ENCODE results near the gene RFXAP.
A peak's percentile ranks its signal among the peaks of the same experiment; 100 is the strongest.

The RFXAP gene

GRCh38 chr13:36819739-36820090, 693 bp downstream of the RFXAP start:
- no peak for DNase-seq

- DNase-seq, result no peak
Measured at GRCh38 chr13:36820222-36820621, 1.2 kb downstream of the RFXAP start.

DNA sequence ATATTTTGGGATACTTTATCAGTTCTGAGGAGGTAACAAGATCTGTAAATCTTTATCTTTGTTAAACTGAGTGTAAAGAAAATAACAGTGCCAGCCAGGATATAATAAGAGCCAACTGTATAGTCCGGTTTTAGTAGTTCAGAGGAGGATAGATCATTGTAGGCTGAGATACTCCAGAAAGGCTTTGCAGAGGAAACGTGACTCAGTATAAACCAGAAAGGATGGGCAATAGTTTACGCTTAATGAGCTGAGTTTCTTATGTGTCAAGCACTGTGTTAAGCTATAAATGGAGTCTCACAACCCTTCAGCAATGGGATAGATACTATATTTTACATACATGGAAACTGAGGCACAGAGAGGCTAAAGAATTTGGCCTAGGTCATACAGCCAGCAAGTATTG, 3.8 kb downstream of the RFXAP start:
- DNase-seq, result no peak

- no peak for DNase-seq
Measured at GRCh38 chr13:36829753-36830152, 10.7 kb downstream of the RFXAP start.

DNA sequence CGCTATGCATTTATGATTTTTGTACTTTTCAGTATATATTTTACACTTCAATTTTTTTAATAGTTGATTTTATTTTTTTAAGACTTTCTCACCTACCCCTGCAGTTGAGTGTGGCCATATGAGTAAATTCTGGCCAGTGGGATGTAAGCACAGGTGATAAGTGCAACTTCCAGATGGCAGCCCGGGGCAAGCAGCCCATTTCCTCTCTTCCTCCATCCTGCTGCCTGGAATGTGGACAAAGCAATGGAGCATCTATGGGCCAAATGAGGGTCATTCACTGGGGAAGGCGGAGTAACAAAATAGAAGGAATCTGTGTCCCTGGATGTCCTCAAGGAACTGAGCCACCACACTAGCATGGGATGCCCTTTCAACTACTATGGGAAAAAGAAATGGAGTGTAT, 12.3 kb downstream of the RFXAP start:
- DNase-seq, result no peak

DNA sequence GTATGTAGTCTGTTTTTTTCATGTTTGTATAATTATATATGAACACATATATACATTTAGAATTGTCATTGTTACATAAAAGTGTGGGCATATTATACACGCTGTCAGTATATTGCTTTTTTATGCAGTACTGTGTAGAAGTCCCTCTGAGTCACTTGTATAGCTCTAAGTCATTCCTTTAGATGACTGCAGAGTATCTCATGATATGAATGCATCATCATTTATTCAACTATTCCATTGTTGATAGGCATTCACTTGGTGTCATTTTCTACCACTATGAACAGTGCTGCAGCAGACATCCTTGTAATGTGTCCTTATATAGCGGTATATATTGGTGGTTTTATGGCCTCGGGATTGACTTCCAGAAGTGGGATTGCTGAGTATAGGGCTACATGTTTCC, 15.3 kb downstream of the RFXAP start:
- no peak for DNase-seq

DNA sequence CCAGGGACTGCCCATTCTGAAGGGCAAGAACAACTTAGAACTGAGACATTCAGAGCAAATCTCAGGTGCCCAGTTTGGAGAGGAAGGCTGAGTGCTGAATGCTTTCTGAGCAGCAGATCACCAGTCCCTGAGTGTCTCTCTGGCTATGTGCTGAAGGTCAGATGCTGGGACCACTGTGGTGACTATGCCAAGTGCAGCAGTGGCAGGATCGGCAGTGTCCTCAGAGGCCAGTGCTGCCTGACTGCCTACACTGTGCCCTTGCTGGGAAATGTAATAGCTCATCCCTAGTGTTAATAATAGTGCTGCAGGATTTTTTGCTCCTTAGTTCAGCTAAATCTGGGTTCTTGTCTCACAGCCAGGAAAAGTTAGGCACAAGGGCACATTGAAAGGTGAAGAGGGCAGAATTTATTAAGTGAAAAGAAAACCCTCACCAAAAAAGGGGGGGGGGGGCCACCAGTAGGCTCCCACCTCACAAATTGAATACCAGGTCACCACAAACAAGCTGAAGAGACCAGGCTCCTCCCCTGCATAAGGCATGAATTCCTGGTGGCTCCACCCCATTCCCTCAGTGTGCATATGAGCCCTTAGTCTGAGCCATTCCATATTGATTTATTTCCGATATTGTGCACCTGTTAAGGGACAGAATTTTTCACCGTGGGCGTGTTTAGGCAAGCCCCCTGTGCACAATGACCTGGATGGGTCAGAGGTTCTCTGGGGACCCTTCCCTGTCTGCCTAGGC, 18.5 kb downstream of the RFXAP start:
- DNase-seq, result no peak

- no peak for DNase-seq
Measured at GRCh38 chr13:36839281-36839680, 20.3 kb downstream of the RFXAP start.

GRCh38 chr13:36839981-36840380, 21.0 kb downstream of the RFXAP start:
- no peak for DNase-seq

DNA sequence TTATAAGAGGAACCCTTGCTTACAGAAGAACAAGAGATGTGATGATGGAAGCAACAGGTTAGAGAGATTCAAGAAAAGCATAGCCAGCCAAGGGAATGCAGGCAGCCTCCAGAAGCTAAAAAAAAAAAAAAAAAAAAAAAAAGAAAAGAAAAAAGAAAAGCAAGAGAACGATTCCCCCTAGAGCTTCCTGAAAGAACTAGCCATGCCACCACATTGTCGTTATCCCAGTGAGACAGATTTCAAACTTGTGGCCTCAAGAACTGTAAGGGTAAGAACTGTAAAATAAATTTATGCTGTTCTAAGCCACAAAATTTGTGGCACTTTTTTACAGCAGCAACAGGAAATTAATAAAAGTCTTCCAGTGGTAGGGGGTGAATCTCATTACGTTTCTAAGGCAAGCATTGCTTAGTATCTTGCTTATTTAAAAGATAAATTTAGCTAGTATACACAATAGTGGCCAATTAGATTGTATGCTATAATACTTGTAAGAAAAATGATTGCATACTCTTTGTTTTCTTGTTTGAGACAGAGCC, 21.8 kb downstream of the RFXAP start:
- no peak for DNase-seq

DNA sequence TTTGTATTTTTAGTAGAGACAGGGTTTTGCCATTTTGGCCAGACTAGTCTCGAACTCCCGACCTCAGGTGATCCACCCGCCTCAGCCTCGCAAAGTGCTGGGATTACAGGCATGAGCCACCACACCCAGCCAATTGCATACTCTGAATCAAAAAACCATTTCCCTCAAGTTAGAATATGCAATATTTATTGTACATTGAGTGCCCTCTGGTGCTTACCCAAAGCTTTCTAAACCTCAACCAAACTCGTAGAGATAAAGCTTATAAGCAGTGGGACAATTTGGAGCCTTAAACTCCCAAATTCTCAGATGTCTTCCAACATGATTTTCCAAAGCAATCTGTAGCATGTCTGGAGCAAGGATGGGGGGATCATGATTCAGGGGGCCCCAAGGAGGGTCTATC, 22.4 kb downstream of the RFXAP start:
- no peak for DNase-seq

DNA sequence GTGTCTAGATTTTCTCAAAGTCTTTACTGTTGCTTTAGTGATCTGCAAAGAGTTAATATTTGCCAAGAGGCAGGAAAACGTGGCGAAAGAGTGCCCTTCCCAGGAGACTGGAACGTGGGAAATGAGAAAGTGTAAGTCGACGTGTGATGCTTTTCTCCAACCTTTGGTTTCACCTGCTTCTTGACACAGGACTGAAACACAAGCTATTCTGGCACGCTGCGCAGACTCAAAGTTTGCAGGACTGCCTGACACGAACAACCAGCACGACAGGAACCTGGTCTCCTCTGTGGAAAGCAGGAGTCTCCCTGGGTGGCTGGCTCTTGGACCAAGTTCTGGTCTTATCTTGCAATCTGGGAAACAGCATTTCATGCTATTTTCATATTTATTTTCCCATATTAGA, 28.6 kb downstream of the RFXAP start:
- DNase-seq, result no peak

- no peak for DNase-seq
Measured at GRCh38 chr13:36848199-36848982, 29.4 kb downstream of the RFXAP start.

GRCh38 chr13:36850790-36851438, 31.9 kb downstream of the RFXAP start:
- no peak for DNase-seq

DNA sequence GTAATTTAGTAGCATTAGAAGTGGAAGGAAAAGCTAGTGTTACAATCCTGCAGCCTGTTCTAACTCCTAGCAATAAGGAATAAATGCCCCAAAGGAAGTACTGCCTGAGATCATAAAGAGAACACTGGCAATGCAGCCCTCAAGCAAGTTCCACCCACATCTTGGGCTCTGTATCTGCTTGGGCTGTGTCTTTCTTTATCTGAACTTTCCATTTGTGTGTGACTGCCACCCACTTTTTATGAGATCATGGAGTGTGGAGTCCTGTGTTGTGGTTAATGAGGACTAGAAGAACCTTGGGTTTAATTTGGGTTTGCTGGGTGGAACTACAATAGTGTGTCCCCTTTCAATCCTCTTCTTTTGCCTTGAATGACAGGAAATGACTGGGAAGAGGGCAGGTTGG, 38.2 kb downstream of the RFXAP start:
- no peak for DNase-seq

DNA sequence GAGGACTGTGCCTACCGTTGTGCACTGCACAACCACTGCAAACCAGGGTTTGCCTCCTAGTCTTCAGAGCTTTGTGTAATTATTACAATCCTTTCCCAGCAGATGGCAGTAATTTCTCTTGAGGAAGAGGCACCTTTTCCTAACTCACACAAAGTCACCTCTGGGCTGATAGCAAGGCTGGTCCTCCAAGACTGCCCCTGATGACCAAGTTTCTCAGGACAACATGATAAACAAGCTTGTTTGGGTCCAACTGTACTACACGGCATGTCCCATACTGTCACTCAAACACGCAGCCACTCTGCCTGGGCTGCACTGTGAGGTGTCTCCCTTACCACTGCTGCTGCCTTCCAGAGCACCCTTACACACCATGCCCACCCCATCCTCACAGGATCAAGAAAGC, 39.3 kb downstream of the RFXAP start:
- peak; percentile 23 for DNase-seq

DNA sequence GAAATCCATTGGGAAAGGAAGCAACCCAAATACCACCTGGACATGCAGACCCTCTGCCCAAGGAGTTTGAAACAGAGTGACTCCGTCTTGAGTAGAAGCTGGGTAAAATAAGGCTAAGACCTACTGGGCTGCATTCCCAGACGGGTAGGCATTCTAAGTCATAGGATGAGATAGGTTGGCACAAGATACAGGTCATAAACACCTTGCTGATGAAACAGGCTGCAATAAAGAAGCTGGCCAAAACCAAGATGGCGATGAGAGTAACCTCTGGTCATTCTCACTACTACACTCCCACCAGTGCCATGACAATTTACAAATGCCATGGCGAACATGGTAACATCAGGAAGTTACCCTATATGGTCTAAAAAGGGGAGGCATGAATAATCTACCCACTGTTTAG, 40.2 kb downstream of the RFXAP start:
- no peak for DNase-seq

GRCh38 chr13:36862002-36862685, 43.1 kb downstream of the RFXAP start:
- DNase-seq, result no peak

DNA sequence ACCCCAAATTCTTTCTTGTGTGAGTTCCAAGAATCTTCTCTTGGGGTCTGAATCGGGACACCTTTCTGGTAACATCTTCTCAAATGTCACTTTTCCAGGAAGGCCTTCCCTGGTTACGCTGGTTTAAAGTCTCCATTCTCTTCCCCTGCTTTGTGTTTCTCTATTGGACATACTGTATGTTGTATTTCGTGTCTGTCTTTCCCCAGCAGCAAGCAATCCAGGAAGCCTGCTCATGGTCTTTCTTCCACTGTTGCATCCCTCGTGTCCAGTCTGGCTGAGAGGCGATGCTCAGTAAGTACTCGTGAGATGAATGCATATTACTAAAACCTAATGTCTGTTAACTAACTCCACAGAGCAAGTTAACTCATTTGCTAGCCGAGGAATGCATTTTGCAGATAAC, 43.7 kb downstream of the RFXAP start:
- no peak for DNase-seq

GRCh38 chr13:36865265-36865664, 46.2 kb downstream of the RFXAP start:
- no peak for DNase-seq

GRCh38 chr13:36866232-36866631, 47.2 kb downstream of the RFXAP start:
- DNase-seq, result no peak

GRCh38 chr13:36870050-36870692, 51.1 kb downstream of the RFXAP start:
- DNase-seq, result no peak

DNA sequence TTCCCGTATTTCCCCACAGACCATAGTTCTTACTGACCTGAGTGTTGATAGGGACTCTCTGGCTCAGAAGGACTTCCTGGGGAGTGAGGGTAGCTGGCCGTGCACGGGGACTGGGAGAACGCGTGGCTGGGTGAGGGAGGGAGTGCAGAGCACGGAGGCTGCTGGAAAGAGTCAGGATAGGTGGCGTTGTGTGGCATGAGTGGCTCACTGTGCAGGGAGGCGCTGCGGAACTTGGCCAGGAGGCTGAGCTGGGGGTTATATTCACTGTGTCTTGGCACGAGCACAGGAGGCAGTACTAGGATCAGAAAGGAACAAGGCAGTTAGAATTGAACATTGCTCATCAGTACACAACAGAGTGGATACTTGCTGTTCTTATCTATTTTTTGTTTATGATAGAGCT, 53.6 kb downstream of the RFXAP start:
- DNase-seq, result no peak
